Measurements from ENCODE around the gene PIWIL4.

Gene PIWIL4

GRCh38 chr11:94665116-94665659 is 98.0 kb downstream of the PIWIL4 start:
- DNase-seq (ENCODE audit: low read depth), result no peak

- no peak for DNase-seq (ENCODE audit: low read depth)
These were observed 99.9 kb downstream of the PIWIL4 start for GRCh38 chr11:94666792-94667721.

GRCh38 chr11:94668212-94668793 is 101.1 kb downstream of the PIWIL4 start:
- DNase-seq (ENCODE audit: low read depth), result no peak

GRCh38 chr11:94669023-94669422 is 101.9 kb downstream of the PIWIL4 start:
- DNase-seq (ENCODE audit: low read depth), result no peak

Data from GM04504 (cell line).